Neutrophil (primary cell): ENCODE results near the gene FOXN4.

ENCODE experiments used
- H3K27ac ChIP-seq: fragments of 200-600 bp; sonication (generic); 2 replicates; pipeline ENCODE4 v1.5.1; 2016; ENCODE audit warnings: mild to moderate bottlenecking, moderate library complexity
- H3K27me3 ChIP-seq: fragments of 200-600 bp; sonication (generic); 2 replicates; pipeline ENCODE4 v1.6.0; 2016; ENCODE audit warnings: mild to moderate bottlenecking
- H3K36me3 ChIP-seq: fragments of 200-600 bp; sonication (generic); 2 replicates; pipeline ENCODE4 v1.5.1; 2017
- H3K4me1 ChIP-seq, 2 experiments: fragments of 200-600 bp in 1 of 2; sonication (generic) in 1 of 2; 1 replicate in 1 of 2; 2 replicates in 1 of 2; pipeline versions ENCODE4 v1.5.1 to v1.6.1; 2013 to 2016; ENCODE audit warnings: low read depth in 1 of 2, low read length in 1 of 2, mild to moderate bottlenecking in 1 of 2, moderate library complexity in 1 of 2; ENCODE audit not compliant: control insufficient read depth in 1 of 2, insufficient read depth in 1 of 2
- H3K4me3 ChIP-seq, 2 experiments: fragments of 200-600 bp in 1 of 2; sonication (generic) in 1 of 2; 1 replicate in 1 of 2; 2 replicates in 1 of 2; pipeline ENCODE4 v1.5.1; 2013 to 2016; ENCODE audit warnings: low read depth in 1 of 2, low read length in 1 of 2, mild to moderate bottlenecking in 1 of 2, moderate library complexity in 1 of 2
- H3K9me3 ChIP-seq: fragments of 200-600 bp; sonication (generic); 2 replicates; pipeline ENCODE4 v1.5.1; 2016
- CTCF ChIP-seq: fragments of 200-600 bp; sonication (generic); IDR thresholded peaks from 2 replicates; pipeline ENCODE4 v1.5.1; 2016; ENCODE audit warnings: antibody characterized with exemption

The FOXN4 gene

GRCh38 chr12:109267361-109267760 is 41.7 kb downstream of the FOXN4 start:
- TF ChIP-seq CTCF = no peak
- no peaks in the 10 kb centered on the region for H3K27me3 ChIP-seq
- no peak overlapping the region for H3K4me3 ChIP-seq
- H3K4me1 ChIP-seq = no peaks in the 10 kb centered on the region
- H3K9me3 ChIP-seq = no peaks in the 10 kb centered on the region
- H3K27ac ChIP-seq = no peak overlapping the region
- peaks cover 34% of the 10 kb centered on the region for H3K36me3 ChIP-seq

- Histone ChIP-seq H3K4me3 (no peak overlapping the region), H3K4me1 (no peaks in the 10 kb centered on the region), H3K27ac (no peak overlapping the region), H3K9me3 (no peaks in the 10 kb centered on the region), H3K36me3 (peaks cover 34% of the 10 kb centered on the region), H3K27me3 (no peaks in the 10 kb centered on the region)
- no peak for TF ChIP-seq CTCF
Observed at GRCh38 chr12:109266106-109266879, 42.8 kb downstream of the FOXN4 start.

GRCh38 chr12:109264943-109265650 is 44.0 kb downstream of the FOXN4 start:
- Histone ChIP-seq H3K27me3 (no peaks in the 10 kb centered on the region), H3K36me3 (peaks cover 39% of the 10 kb centered on the region), H3K27ac (no peak overlapping the region), H3K4me3 (no peak overlapping the region), H3K4me1 (no peaks in the 10 kb centered on the region), H3K9me3 (no peaks in the 10 kb centered on the region)
- no peak for TF ChIP-seq CTCF

- Histone ChIP-seq H3K36me3 (peaks cover 39% of the 10 kb centered on the region), H3K27me3 (no peaks in the 10 kb centered on the region), H3K4me3 (no peak overlapping the region), H3K27ac (no peak overlapping the region), H3K4me1 (no peaks in the 10 kb centered on the region), H3K9me3 (no peaks in the 10 kb centered on the region)
- no peak for TF ChIP-seq CTCF
Observed at GRCh38 chr12:109264095-109264942, 44.8 kb downstream of the FOXN4 start.

- peaks cover 44% of the 10 kb centered on the region for H3K36me3 ChIP-seq
- H3K27me3 ChIP-seq = no peaks in the 10 kb centered on the region
- H3K27ac ChIP-seq = no peak overlapping the region
- TF ChIP-seq CTCF = no peak
- no peaks in the 10 kb centered on the region for H3K9me3 ChIP-seq
- H3K4me3 ChIP-seq = no peak overlapping the region
- H3K4me1 ChIP-seq = no peaks in the 10 kb centered on the region
Observed at GRCh38 chr12:109263439-109263838, 45.6 kb downstream of the FOXN4 start.
